Liver (tissue), 9 donors: Measurements from ENCODE around the gene MPDZ. TPM values are rescaled to one million over a fixed set of nuclear protein-coding genes. Genes with fewer than 3 reads are reported as not detected.
A peak's percentile ranks its signal among the peaks of the same experiment; 100 is the strongest.

Experiments
- DNase-seq: peaks from one replicate; pipeline ENCODE4 v3.0.0-alpha.2; 2017; ENCODE audit warnings: low spot score
- H3K27ac ChIP-seq, 2 donors: one replicate each; pipeline ENCODE4 v1.7.0; 2013; ENCODE audit warnings: inconsistent platforms in 2 of 2, low read length in 2 of 2, control low read depth in 1 of 2, low read depth in 1 of 2, mild to moderate bottlenecking in 1 of 2
- H3K27me3 ChIP-seq, 4 donors: one replicate each; pipeline versions ENCODE4 v1.6.1 to v1.7.0; 2013; ENCODE audit warnings: low read length in 3 of 4, inconsistent platforms in 1 of 4, mild to moderate bottlenecking in 1 of 4, moderate library complexity in 1 of 4; ENCODE audit not compliant: control insufficient read depth in 4 of 4, insufficient read depth in 4 of 4
- H3K36me3 ChIP-seq, 4 donors: one replicate each; pipeline versions ENCODE4 v1.6.1 to v1.7.0; 2013; ENCODE audit warnings: low read length in 3 of 4, mild to moderate bottlenecking in 3 of 4, low read depth in 1 of 4, moderate library complexity in 1 of 4; ENCODE audit not compliant: control insufficient read depth in 4 of 4, insufficient read depth in 3 of 4
- H3K4me1 ChIP-seq, 4 donors: one replicate each; pipeline versions ENCODE4 v1.6.1 to v1.7.0; 2013; ENCODE audit warnings: low read length in 3 of 4, mild to moderate bottlenecking in 3 of 4, moderate library complexity in 1 of 4; ENCODE audit not compliant: control insufficient read depth in 4 of 4, insufficient read depth in 4 of 4
- H3K4me3 ChIP-seq, 3 donors: one replicate each; pipeline versions ENCODE4 v1.6.1 to v1.7.0; 2013; ENCODE audit warnings: low read length in 3 of 3, control low read depth in 1 of 3, low read depth in 1 of 3, mild to moderate bottlenecking in 1 of 3
- H3K9ac ChIP-seq, 2 donors: one replicate each; pipeline ENCODE4 v1.7.0; 2013; ENCODE audit warnings: low read length in 2 of 2, mild to moderate bottlenecking in 2 of 2, moderate library complexity in 2 of 2, control low read depth in 1 of 2, low read depth in 1 of 2
- H3K9me3 ChIP-seq, 4 donors: one replicate each; pipeline versions ENCODE4 v1.6.1 to v1.7.0; 2013; ENCODE audit warnings: low read length in 3 of 4; ENCODE audit not compliant: control insufficient read depth in 4 of 4
- EGR1 ChIP-seq, 2 donors: IDR thresholded peaks; 2 replicates each; pipeline ENCODE4 v1.6.1; 2016 to 2018; ENCODE audit warnings: antibody characterized with exemption in 2 of 2, low read depth in 2 of 2
- FOXA1 ChIP-seq: IDR thresholded peaks from 2 replicates; pipeline ENCODE4 v1.6.1; 2016; ENCODE audit warnings: antibody characterized with exemption
- FOXA2 ChIP-seq: IDR thresholded peaks from 2 replicates; pipeline ENCODE4 v1.6.1; 2016; ENCODE audit warnings: antibody characterized with exemption
- GABPA ChIP-seq, 2 donors: IDR thresholded peaks in 1 of 2; conservative IDR thresholded peaks in 1 of 2; 2 replicates each; pipeline ENCODE4 v1.6.1; 2016; ENCODE audit warnings: antibody characterized with exemption in 2 of 2, mild to moderate bottlenecking in 1 of 2, moderate library complexity in 1 of 2
- HNF4A ChIP-seq, 2 donors: conservative IDR thresholded peaks; 2 replicates each; pipeline ENCODE4 v1.6.1; 2016; ENCODE audit warnings: antibody characterized with exemption in 2 of 2, mild to moderate bottlenecking in 2 of 2
- HNF4G ChIP-seq: IDR thresholded peaks from 2 replicates; pipeline ENCODE4 v1.6.1; 2016; ENCODE audit warnings: antibody characterized with exemption
- JUND ChIP-seq, 2 donors: IDR thresholded peaks; 2 replicates each; pipeline ENCODE4 v1.6.1; 2016; ENCODE audit warnings: antibody characterized with exemption in 2 of 2
- NR2F2 ChIP-seq: IDR thresholded peaks from 2 replicates; pipeline ENCODE4 v1.6.1; 2016; ENCODE audit warnings: antibody characterized with exemption
- RAD21 ChIP-seq, 2 donors: IDR thresholded peaks; 2 replicates each; pipeline ENCODE4 v1.6.1; 2016; ENCODE audit warnings: antibody characterized with exemption in 2 of 2, mild to moderate bottlenecking in 2 of 2
- RXRA ChIP-seq, 2 donors: IDR thresholded peaks; 2 replicates each; pipeline ENCODE4 v1.6.1; 2017 to 2018; ENCODE audit warnings: antibody characterized with exemption in 2 of 2, mild to moderate bottlenecking in 1 of 2
- SP1 ChIP-seq: IDR thresholded peaks from 2 replicates; pipeline ENCODE4 v1.6.1; 2018; ENCODE audit warnings: antibody characterized with exemption, mild to moderate bottlenecking
- TAF1 ChIP-seq: conservative IDR thresholded peaks from 2 replicates; pipeline ENCODE4 v1.6.1; 2016; ENCODE audit warnings: antibody characterized with exemption, mild to moderate bottlenecking
- YY1 ChIP-seq: IDR thresholded peaks from 2 replicates; pipeline ENCODE4 v1.6.1; 2016; ENCODE audit warnings: antibody characterized with exemption, mild to moderate bottlenecking
- WGBS: extraction: QIAGEN DNeasy Blood & Tissue Kit; methylation state at CpG from one replicate; pipeline ENCODE4 v1.1.7; 2013; 5-methylcytosine and 5-hydroxymethylcytosine counted together
- polyA plus RNA-seq, 2 donors: library from polyadenylated mRNA; stranded (reverse) in 1 of 2; unstranded in 1 of 2; fragments of 200-250 nt in 1 of 2; fragments of >200 nt in 1 of 2; fragmentation: Nextera tagmentation in 1 of 2; extraction: Ambion mirVana in 1 of 2; gene quantifications; one replicate each; pipeline versions ENCODE4 v1.2.1 to v1.2.3, GENCODE V29; 2013 to 2015
- total RNA-seq, 2 donors: library from RNA; depleted of rRNA; stranded (reverse); fragments of >200 nt; gene quantifications; one replicate each; pipeline ENCODE4 v1.2.3, GENCODE V29; 2014
- TF ChIP-seq, protein P1 (sequence below): IDR thresholded peaks from 2 replicates; pipeline ENCODE4 v1.6.1; 2016; ENCODE audit warnings: antibody characterized with exemption, mild to moderate bottlenecking
- TF ChIP-seq, protein P2 (sequence below): IDR thresholded peaks from 2 replicates; pipeline ENCODE4 v1.6.1; 2016; ENCODE audit warnings: antibody characterized with exemption
- TF ChIP-seq, protein P3 (sequence below): IDR thresholded peaks from 2 replicates; pipeline ENCODE4 v1.6.1; 2016; ENCODE audit warnings: antibody characterized with exemption
- TF ChIP-seq, protein P4 (sequence below): IDR thresholded peaks from 2 replicates; pipeline ENCODE4 v1.6.1; 2016; ENCODE audit warnings: antibody characterized with exemption
- TF ChIP-seq, protein P5 (sequence below): fragments of 150-350 bp; IDR thresholded peaks from 2 replicates; pipeline ENCODE4 v1.5.1; 2017; ENCODE audit warnings: improper control_type of control experiment, low read depth, low read length; ENCODE audit not compliant: missing input control
- donor health status: healthy.
- donor health status: healthy.
- donor health status: healthy.
- donor health status: healthy.
- donor health status: healthy.

Gene MPDZ
- total and polyA plus RNA-seq, 4 donors: 20.3 to 71.2 (median 30.2) TPM

DNA sequence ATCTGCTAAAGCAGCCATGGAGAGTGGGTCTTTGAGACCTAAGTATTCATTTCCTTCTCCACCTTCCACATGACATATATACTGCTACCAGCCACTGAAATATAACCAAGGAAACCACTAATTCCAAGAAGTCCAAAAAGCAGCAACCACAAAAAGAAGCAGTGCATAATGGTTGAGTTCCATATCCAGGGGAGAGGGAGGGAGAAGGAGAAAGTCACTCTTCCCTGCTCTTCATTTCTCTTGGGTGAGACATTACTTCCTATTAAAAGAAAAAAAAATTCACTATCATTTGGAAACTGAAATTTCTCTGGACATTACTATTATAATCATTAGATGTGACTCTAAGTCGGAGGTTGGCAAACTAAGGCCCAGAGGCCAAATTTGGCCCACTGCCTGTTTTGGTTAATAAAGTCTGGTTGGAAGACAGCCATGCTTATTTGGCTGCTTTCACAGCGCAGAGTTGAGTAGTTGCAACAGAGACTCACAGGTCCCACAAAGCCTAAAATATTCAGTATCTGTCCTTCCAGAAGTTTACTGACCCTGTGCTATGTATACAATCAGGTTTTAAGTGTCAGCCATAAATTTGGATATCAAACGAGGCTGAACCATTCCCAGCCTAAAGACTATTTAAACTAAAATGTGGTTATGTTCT is 168.6 kb downstream of the MPDZ start:
- no peak for DNase-seq
- TF ChIP-seq SP1 (peak; percentile 45), EGR1 (IDR thresholded peaks at IDR 0.05; ENCODE audit: low read depth in 2 of 2) (peak in 1 of 2 donors; percentile 27), YY1 (peak; percentile 77), JUND (IDR thresholded peaks at IDR 0.05) (no peak), RAD21 (IDR thresholded peaks at IDR 0.05) (peak; percentile 39 to 56), HNF4A (conservative IDR thresholded peaks at IDR 0.05) (peak; percentile 61 to 65), TAF1 (no peak), FOXA2 (peak; percentile 8), RXRA (IDR thresholded peaks at IDR 0.05) (peak; percentile 55 to 64), GABPA (IDR thresholded peaks at IDR 0.05 in 1 of 2, conservative IDR thresholded peaks at IDR 0.05 in 1 of 2) (no peak), HNF4G (no peak), NR2F2 (no peak)
- TF ChIP-seq, protein P1, sequence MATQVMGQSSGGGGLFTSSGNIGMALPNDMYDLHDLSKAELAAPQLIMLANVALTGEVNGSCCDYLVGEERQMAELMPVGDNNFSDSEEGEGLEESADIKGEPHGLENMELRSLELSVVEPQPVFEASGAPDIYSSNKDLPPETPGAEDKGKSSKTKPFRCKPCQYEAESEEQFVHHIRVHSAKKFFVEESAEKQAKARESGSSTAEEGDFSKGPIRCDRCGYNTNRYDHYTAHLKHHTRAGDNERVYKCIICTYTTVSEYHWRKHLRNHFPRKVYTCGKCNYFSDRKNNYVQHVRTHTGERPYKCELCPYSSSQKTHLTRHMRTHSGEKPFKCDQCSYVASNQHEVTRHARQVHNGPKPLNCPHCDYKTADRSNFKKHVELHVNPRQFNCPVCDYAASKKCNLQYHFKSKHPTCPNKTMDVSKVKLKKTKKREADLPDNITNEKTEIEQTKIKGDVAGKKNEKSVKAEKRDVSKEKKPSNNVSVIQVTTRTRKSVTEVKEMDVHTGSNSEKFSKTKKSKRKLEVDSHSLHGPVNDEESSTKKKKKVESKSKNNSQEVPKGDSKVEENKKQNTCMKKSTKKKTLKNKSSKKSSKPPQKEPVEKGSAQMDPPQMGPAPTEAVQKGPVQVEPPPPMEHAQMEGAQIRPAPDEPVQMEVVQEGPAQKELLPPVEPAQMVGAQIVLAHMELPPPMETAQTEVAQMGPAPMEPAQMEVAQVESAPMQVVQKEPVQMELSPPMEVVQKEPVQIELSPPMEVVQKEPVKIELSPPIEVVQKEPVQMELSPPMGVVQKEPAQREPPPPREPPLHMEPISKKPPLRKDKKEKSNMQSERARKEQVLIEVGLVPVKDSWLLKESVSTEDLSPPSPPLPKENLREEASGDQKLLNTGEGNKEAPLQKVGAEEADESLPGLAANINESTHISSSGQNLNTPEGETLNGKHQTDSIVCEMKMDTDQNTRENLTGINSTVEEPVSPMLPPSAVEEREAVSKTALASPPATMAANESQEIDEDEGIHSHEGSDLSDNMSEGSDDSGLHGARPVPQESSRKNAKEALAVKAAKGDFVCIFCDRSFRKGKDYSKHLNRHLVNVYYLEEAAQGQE: no peak
- TF ChIP-seq, protein P2, sequence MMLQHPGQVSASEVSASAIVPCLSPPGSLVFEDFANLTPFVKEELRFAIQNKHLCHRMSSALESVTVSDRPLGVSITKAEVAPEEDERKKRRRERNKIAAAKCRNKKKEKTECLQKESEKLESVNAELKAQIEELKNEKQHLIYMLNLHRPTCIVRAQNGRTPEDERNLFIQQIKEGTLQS: no peak
- TF ChIP-seq, protein P3, sequence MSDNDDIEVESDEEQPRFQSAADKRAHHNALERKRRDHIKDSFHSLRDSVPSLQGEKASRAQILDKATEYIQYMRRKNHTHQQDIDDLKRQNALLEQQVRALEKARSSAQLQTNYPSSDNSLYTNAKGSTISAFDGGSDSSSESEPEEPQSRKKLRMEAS: peak; percentile 19
- TF ChIP-seq, protein P4, sequence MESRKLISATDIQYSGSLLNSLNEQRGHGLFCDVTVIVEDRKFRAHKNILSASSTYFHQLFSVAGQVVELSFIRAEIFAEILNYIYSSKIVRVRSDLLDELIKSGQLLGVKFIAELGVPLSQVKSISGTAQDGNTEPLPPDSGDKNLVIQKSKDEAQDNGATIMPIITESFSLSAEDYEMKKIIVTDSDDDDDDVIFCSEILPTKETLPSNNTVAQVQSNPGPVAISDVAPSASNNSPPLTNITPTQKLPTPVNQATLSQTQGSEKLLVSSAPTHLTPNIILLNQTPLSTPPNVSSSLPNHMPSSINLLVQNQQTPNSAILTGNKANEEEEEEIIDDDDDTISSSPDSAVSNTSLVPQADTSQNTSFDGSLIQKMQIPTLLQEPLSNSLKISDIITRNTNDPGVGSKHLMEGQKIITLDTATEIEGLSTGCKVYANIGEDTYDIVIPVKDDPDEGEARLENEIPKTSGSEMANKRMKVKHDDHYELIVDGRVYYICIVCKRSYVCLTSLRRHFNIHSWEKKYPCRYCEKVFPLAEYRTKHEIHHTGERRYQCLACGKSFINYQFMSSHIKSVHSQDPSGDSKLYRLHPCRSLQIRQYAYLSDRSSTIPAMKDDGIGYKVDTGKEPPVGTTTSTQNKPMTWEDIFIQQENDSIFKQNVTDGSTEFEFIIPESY: no peak
- Histone ChIP-seq H3K36me3 (peaks cover 0 to 27% (median 16%) of the 10 kb centered on the region in 4 donors), H3K9ac (no peak overlapping the region), H3K27me3 (no peaks in the 10 kb centered on the region), H3K4me1 (peaks cover 0 to 25% (median 22%) of the 10 kb centered on the region in 4 donors), H3K4me3 (no peak overlapping the region), H3K27ac (no peak overlapping the region), H3K9me3 (no peaks in the 10 kb centered on the region)
- WGBS: 17% methylated on average over 3 of the region's 3 CpGs

DNA sequence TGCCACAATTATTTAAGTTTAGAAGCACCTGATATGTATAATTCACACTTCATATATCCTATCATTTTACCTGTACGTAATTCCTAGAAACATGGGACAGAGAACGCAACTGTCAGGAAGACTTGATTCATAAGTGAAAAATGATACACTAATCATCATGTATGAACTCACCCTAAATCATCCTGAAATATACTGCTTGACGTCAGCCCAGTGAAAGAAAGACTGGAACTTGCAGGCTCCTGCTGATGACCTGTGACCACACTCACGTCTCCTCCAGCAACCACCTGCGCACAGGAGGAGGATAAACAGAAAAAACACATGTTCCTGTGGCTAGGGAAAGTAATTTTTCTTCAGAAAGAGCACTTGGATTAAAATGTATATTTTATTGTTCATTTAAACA is 169.7 kb downstream of the MPDZ start:
- no peak for DNase-seq
- no peaks in the 10 kb centered on the region for H3K27me3 ChIP-seq
- WGBS: 94% methylated on average over 5 of the region's 5 CpGs
- H3K9ac ChIP-seq: no peak overlapping the region
- no peak overlapping the region for H3K27ac ChIP-seq
- H3K36me3 ChIP-seq: peaks cover 0 to 32% (median 17%) of the 10 kb centered on the region in 4 donors
- H3K4me3 ChIP-seq: no peak overlapping the region
- TF ChIP-seq, protein P5, sequence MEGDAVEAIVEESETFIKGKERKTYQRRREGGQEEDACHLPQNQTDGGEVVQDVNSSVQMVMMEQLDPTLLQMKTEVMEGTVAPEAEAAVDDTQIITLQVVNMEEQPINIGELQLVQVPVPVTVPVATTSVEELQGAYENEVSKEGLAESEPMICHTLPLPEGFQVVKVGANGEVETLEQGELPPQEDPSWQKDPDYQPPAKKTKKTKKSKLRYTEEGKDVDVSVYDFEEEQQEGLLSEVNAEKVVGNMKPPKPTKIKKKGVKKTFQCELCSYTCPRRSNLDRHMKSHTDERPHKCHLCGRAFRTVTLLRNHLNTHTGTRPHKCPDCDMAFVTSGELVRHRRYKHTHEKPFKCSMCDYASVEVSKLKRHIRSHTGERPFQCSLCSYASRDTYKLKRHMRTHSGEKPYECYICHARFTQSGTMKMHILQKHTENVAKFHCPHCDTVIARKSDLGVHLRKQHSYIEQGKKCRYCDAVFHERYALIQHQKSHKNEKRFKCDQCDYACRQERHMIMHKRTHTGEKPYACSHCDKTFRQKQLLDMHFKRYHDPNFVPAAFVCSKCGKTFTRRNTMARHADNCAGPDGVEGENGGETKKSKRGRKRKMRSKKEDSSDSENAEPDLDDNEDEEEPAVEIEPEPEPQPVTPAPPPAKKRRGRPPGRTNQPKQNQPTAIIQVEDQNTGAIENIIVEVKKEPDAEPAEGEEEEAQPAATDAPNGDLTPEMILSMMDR: no peak
- TF ChIP-seq GABPA (IDR thresholded peaks at IDR 0.05 in 1 of 2, conservative IDR thresholded peaks at IDR 0.05 in 1 of 2) (no peak), TAF1 (no peak), FOXA1 (no peak)
- TF ChIP-seq, protein P2: no peak
- no peaks in the 10 kb centered on the region for H3K9me3 ChIP-seq
- peaks cover 0 to 25% (median 22%) of the 10 kb centered on the region in 4 donors for H3K4me1 ChIP-seq
